Panc1 (cell line): ENCODE measurements around the gene ACACA.

Experiments used
- CTCF ChIP-seq: fragments of 450-650 bp; IDR thresholded peaks from 2 replicates; pipeline ENCODE4 v1.5.1; 2017; ENCODE audit warnings: mild to moderate bottlenecking
- SIN3A ChIP-seq: IDR thresholded peaks from 2 replicates; pipeline ENCODE4 v1.6.1; 2012; ENCODE audit warnings: low read depth, mild to moderate bottlenecking, low read length, moderate library complexity, borderline replicate concordance; ENCODE audit not compliant: insufficient read depth

GRCh38 chr17:37194208-37194607, 212.4 kb downstream of the ACACA start:
- TF ChIP-seq SIN3A (no peak), CTCF (no peak; the same call in 1 of the 2 replicates)
